Right ventricle myocardium superior (tissue), 1 donor: ENCODE results near the gene ATXN10. TPM values are rescaled to one million over a fixed set of nuclear protein-coding genes. Genes with fewer than 3 reads are reported as not detected.

Experiments
- ATAC-seq: fragments of 200-7000 bp; cut with Tn5 transposase; one replicate; pipeline ENCODE4 v1.9.1; 2020; ENCODE audit warnings: mild to moderate bottlenecking; ENCODE audit not compliant: poor library complexity
- DNase-seq: peaks from one replicate; pipeline ENCODE4 v3.0.0-alpha.2; 2020
- intact Hi-C: fragments of 100-400 bp; cut with DNase I; formaldehyde crosslinking; loops from one replicate; pipeline ENCODE4 v1.11.2; 2022
- total RNA-seq: library from RNA; stranded (reverse); fragmentation: NEBNext Ultra II Directional; extraction: Animal tissue kit (Norgen Biotek cat#: 25700); gene quantifications from one replicate; pipeline ENCODE4 v1.2.1, GENCODE V29; 2021
- donor health status: DM: no; HTN: yes; CAD: no; lungs with severe emphysema.

The ATXN10 gene
- total RNA-seq, 1 donor from 2014 or later: 119 TPM

- intact Hi-C loops: no loop called here
- ATAC-seq (no peak), DNase-seq (no peak)
These were observed 99.4 kb downstream of the ATXN10 start for GRCh38 chr22:45771057-45771456.

DNA sequence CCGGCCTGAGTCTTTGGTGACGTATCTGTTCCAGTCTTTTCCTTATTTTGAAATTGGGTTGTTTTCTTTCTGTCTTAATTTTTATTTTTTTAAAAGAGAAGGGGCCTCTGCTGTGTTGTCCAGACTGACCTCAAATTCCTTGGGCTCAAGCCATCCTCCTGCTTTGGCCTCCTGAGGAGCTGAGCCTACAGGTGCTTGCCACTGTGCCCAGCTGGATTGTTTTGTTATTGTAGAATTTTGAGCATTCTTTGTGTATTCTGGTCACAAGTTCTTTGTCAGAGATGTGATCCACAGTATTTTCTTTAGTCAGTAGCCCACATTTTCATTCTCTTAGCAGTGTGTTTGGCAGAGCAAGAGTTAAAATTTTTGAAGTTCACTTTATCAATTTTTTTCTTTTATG is 100.1 kb downstream of the ATXN10 start:
- DNase-seq: no peak
- ATAC-seq: no peak
- intact Hi-C loops: no loop called here

GRCh38 chr22:45772743-45773142 is 101.1 kb downstream of the ATXN10 start:
- ATAC-seq (no peak), DNase-seq (no peak)
- intact Hi-C loops: no loop called here

GRCh38 chr22:45774001-45774670 is 102.5 kb downstream of the ATXN10 start:
- intact Hi-C loops: no loop called here
- ATAC-seq (no peak), DNase-seq (no peak)

DNA sequence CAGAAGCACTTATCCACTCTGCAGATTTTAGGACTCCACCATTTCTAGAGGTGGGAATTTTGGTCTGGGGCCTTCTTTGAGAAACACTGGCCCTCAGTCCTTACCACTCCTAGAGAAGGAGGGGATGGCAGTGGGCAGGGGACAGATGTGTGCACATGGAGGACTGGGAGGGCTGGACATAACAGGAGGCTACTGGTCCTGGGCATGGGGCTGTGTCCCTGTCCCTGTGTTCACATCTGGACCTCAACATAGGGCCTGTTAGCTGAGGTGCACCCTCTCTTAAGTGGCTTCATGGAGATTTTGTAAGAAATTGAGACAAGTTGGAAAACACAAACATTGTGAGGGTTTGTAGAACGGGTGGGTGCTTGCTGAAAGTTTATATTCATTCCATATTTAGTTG is 103.4 kb downstream of the ATXN10 start:
- ATAC-seq: no peak
- DNase-seq: no peak
- intact Hi-C loops: no loop called here

DNA sequence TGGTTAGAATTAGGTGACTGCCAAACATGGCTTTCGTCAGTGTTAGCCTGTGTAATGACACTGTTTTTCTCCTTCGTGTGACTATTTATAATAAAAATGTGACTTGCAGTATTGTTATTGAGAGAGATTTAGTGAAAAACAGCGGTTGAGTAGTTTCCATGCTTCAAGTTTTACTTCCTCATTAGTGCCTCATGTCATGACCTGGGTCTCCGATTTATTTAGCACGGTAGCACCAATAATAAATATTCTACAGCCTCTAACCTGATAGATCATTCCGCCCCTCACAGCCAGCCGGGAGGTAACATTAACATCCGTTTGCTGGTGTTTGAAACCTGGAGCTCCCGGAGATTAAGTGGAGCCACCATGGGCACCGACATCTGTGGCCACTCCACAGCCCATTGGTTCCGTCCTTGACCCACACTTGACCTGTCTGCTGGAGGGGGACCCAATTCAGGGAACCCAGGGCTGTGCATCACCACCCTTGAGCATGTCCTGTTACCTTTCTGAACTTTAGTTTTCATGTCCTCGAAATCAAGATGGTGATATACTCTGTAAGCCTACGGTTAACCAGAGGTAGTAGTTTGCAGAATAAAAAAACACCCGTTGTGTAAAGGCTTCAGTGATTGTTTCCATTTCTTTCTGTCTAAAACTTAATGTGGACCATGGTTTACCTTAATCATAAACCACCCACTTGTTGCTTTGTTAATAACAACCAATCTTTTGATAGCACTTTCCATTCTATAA is 104.1 kb downstream of the ATXN10 start:
- DNase-seq (no peak), ATAC-seq (no peak)
- intact Hi-C loops: no loop called here

DNA sequence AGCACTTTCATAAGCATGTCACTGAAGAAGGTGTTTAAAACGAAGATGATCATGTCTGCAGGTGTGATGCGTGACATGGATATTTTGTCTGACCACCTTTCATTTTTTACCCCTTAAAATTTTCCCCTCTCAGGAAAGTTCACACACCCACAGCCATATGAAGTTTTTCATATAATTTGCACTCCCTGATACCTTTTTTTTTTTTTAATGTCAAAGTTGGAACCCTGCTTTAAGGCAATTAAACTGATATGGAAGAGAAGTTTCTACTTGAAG is 104.6 kb downstream of the ATXN10 start:
- DNase-seq (no peak), ATAC-seq (no peak)
- intact Hi-C loops: no loop called here

DNA sequence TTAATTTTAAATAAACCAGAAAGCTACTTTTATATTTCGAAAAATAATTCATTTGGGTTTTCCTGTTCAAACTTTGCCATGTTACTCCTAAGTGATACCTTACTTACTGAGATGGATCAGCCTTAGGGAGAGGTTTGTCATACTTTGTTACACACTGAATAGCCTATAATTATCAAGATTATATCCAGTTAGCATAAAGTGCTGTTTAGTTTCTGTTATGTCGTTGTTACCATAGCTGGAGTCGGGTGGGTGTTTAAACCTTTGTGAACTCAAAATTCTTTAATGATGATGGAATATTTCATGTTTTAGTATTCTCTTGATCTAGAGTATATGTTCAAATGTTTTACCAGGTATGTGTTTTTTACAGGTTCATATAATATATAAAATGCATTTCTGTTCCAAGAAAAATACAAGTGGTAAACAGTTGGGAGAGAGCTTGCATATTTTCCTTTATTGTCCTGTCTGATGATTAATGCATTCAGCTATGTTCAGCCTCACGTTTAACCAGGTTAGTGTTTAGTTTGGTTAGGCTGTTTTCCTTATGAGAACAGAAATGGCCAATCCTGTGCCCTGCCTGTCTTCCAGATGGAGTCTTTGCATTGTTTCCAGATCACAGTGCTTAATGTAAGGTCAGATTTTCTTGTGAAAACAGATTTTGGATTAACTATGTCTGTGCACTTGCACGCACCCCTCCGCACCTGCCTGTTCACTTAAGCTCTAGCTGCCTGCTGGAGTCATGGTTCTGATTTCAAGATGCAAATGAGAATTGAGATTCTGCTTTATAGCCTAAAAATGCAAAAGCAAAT is 105.6 kb downstream of the ATXN10 start:
- intact Hi-C loops: no loop called here
- DNase-seq: no peak
- no peak for ATAC-seq

DNA sequence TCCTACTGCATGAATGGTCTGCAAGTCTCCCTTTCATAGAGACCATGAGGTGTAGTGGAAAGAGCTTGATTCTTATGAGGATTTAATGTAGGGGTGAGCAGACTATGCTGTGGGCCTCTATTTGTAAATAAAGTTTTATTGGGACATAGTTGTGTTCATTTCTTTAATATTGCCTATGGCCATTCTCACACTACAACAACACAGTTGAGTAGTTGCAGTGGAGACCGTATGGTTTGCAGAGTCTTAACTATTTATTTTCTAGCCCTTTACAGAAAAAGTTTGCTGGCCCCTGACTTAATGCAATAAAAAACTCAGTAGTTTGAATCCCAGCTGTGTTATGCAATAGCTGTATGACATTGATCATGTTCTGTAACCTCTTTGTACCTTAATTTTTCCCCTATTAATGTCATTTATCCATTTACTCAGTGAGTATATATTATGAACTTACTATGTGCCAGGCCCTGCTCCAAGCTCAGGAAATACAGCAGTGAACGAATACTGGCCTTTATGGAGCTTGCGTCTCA is 106.3 kb downstream of the ATXN10 start:
- no peak for DNase-seq
- no peak for ATAC-seq
- intact Hi-C loops: no loop called here

- ATAC-seq (no peak), DNase-seq (no peak)
- intact Hi-C loops: no loop called here
These were observed 109.8 kb downstream of the ATXN10 start for GRCh38 chr22:45781459-45781858.

DNA sequence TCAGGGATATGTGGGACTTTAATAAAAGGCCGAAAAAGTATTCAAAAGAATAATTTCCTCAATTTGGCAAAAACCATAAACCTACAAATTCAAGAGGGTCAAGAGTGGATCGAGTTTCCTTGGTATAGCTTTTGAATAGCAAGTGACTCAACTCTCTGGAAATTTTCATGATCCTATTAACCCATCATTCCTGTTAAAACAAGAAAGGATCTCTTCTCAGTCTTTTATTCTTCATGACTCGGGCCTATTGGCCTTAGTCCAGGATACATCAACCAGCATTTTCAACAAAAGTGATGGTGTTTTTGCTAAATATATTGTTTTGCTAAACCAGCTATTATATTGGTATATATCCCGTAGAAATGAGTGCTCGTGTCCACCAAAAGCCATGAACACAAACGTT is 110.3 kb downstream of the ATXN10 start:
- DNase-seq (no peak), ATAC-seq (no peak)
- intact Hi-C loops: no loop called here

DNA sequence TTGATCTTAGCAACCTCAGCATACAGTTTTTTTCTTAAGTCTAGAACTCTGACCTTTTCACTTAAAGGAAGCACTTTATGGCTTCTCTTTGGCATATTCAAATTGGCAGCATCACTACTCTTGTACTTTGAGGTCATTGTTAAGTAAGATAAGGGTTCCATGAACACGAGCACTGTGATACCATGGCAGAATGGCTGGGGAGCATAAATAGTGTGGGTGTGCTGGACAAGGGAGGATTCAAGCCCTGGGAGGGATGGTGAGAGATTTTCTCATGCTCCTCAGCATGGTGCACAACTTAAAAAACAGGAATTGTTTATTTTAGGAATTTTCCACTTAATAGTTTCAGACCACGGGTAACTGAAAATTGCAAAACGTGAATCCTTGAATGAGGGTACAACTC is 111.4 kb downstream of the ATXN10 start:
- DNase-seq: no peak
- peak; percentile 44 for ATAC-seq
- intact Hi-C loops: no loop called here

- peak; percentile 47 for ATAC-seq
- no peak for DNase-seq
- intact Hi-C loops: no loop called here
These were observed 112.1 kb downstream of the ATXN10 start for GRCh38 chr22:45783690-45784089.

- intact Hi-C loops: no loop called here
- DNase-seq (peak; percentile 54), ATAC-seq (peak; percentile 85)
These were observed 113.0 kb downstream of the ATXN10 start for GRCh38 chr22:45784357-45785277.

GRCh38 chr22:45785458-45785857 is 113.8 kb downstream of the ATXN10 start:
- DNase-seq (no peak), ATAC-seq (no peak)
- intact Hi-C loops: no loop called here

GRCh38 chr22:45786726-45787125 is 115.1 kb downstream of the ATXN10 start:
- DNase-seq (no peak), ATAC-seq (no peak)
- intact Hi-C loops: no loop called here

GRCh38 chr22:45787759-45788158 is 116.1 kb downstream of the ATXN10 start:
- DNase-seq (no peak), ATAC-seq (no peak)
- intact Hi-C loops: no loop called here

- DNase-seq (no peak), ATAC-seq (no peak)
- intact Hi-C loops: no loop called here
These were observed 116.9 kb downstream of the ATXN10 start for GRCh38 chr22:45788522-45788921.

GRCh38 chr22:45790401-45790800 is 118.8 kb downstream of the ATXN10 start:
- ATAC-seq (no peak), DNase-seq (no peak)
- intact Hi-C loops: no loop called here
